Loucy (cell line): ENCODE measurements around the gene HTR2B.

ENCODE experiments used
- H2AFZ ChIP-seq: fragments of 200-600 bp; sonication (generic); 2 replicates; pipeline ENCODE4 v1.6.0; 2016; ENCODE audit warnings: antibody characterized with exemption, mild to moderate bottlenecking, low read length, moderate library complexity
- H3F3A ChIP-seq: fragments of 200-600 bp; 2 replicates; pipeline ENCODE4 v1.6.0; 2016; ENCODE audit warnings: antibody characterized with exemption, low read depth, mild to moderate bottlenecking
- H3K27me3 ChIP-seq: fragments of 200-600 bp; sonication (generic); 2 replicates; pipeline ENCODE4 v1.6.1; 2014; ENCODE audit warnings: low read length, mild to moderate bottlenecking; ENCODE audit not compliant: insufficient read depth, poor library complexity, severe bottlenecking
- H3K36me3 ChIP-seq: fragments of 200-600 bp; sonication (generic); 2 replicates; pipeline ENCODE4 v1.6.1; 2016; ENCODE audit warnings: low read length; ENCODE audit not compliant: insufficient read depth
- H3K4me1 ChIP-seq: fragments of 200-600 bp; sonication (generic); 2 replicates; pipeline ENCODE4 v1.5.1; 2014; ENCODE audit warnings: low read length, mild to moderate bottlenecking; ENCODE audit not compliant: insufficient read depth, poor library complexity, severe bottlenecking
- H3K4me2 ChIP-seq: fragments of 200-600 bp; sonication (generic); 2 replicates; pipeline ENCODE4 v1.6.0; 2014; ENCODE audit warnings: antibody characterized with exemption, low read length, low read depth, mild to moderate bottlenecking; ENCODE audit not compliant: poor library complexity, severe bottlenecking
- H3K4me3 ChIP-seq: fragments of 200-600 bp; sonication (generic); 2 replicates; pipeline ENCODE4 v1.5.1; 2014; ENCODE audit warnings: low read length, mild to moderate bottlenecking, mixed read lengths; ENCODE audit not compliant: poor library complexity, severe bottlenecking
- H3K79me2 ChIP-seq: fragments of 200-600 bp; sonication (generic); 2 replicates; pipeline ENCODE4 v1.6.1; 2014; ENCODE audit warnings: low read length; ENCODE audit not compliant: insufficient read depth
- H3K9ac ChIP-seq: fragments of 200-600 bp; sonication (generic); 2 replicates; pipeline ENCODE4 v1.6.0; 2014; ENCODE audit warnings: mild to moderate bottlenecking, low read depth, low read length, moderate library complexity; ENCODE audit not compliant: poor library complexity, severe bottlenecking
- H3K9me2 ChIP-seq: fragments of 200-600 bp; sonication (generic); replicated peaks from 2 replicates; pipeline ENCODE4 v1.6.1; 2016; ENCODE audit warnings: low read depth, low read length, mixed read lengths
- H3K9me3 ChIP-seq: fragments of 200-600 bp; sonication (generic); 2 replicates; pipeline ENCODE4 v1.6.1; 2014; ENCODE audit warnings: mild to moderate bottlenecking, antibody characterized with exemption, low read length, low read depth; ENCODE audit not compliant: insufficient read depth
- H4K20me1 ChIP-seq: fragments of 200-600 bp; sonication (generic); 2 replicates; pipeline ENCODE4 v1.6.0; 2014; ENCODE audit warnings: antibody characterized with exemption, low read length, mild to moderate bottlenecking; ENCODE audit not compliant: insufficient read depth, poor library complexity, severe bottlenecking
- EZH2phosphoT487 ChIP-seq: fragments of 200-600 bp; IDR thresholded peaks from 2 replicates; pipeline ENCODE4 v1.6.1; 2018; ENCODE audit warnings: antibody characterized with exemption, mild to moderate bottlenecking, moderate library complexity, borderline replicate concordance
- TF ChIP-seq, protein P1 (sequence below): fragments of 200-600 bp; sonication (generic); conservative IDR thresholded peaks from 2 replicates; pipeline ENCODE4 v1.5.1; 2014; ENCODE audit warnings: mild to moderate bottlenecking, antibody characterized with exemption, low read length

Gene HTR2B

DNA sequence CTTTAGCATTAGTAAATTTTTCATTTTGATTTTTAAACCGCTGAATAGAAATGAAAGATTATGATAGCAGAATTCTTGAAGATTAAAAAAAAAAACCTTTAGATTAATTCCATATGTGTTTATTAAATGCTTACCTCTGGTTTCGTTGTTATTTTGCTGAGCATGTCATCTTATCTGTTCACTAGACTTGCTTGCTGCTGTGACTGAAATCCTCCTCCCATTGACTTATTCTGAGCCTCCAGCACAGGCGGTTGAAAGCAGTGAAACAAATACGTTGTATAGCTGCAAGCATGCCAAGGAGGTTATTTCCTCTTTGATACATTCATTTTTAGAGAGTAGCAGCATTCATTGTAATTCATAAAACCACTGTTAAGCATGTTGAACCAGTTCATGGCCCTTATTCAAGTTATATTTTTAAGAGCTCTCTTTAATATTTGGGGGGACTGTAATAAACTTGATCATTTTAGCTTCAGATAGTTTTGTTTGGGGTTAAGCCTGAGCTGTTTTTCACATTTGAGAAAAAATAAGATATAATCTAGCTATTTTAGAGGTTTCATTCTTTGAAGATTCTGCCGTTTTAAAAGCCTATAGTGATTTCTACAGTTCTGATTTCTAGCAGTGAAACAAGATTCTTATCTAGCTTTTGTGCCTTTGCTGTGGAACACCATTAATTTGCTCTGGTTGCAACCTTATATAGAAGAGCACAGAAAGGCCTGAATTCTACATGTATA is at the start of gene HTR2B:
Gene HTR2B, minus strand, starts transcription at position 205 of the 731 bp plus-strand sequence. CDS start 1,278 bp downstream, outside the sequence.
- H3K9me3 ChIP-seq = no peaks in the 10 kb centered on the region
- H3K9me2 ChIP-seq = no peaks in the 10 kb centered on the region
- H2AFZ ChIP-seq = no peak within 1 kb of the TSS
- no peaks in the 10 kb centered on the region; the same call in 1 of the 2 replicates for H3F3A ChIP-seq
- H3K79me2 ChIP-seq = no peaks in the 10 kb centered on the region
- no peak within 1 kb of the TSS for H3K4me2 ChIP-seq
- H3K9ac ChIP-seq = no peak within 1 kb of the TSS
- peaks cover 3% of the 10 kb centered on the region for H4K20me1 ChIP-seq
- H3K36me3 ChIP-seq = no peaks in the 10 kb centered on the region
- H3K4me3 ChIP-seq = no peak within 1 kb of the TSS
- no peak for TF ChIP-seq EZH2phosphoT487
- TF ChIP-seq, protein P1, sequence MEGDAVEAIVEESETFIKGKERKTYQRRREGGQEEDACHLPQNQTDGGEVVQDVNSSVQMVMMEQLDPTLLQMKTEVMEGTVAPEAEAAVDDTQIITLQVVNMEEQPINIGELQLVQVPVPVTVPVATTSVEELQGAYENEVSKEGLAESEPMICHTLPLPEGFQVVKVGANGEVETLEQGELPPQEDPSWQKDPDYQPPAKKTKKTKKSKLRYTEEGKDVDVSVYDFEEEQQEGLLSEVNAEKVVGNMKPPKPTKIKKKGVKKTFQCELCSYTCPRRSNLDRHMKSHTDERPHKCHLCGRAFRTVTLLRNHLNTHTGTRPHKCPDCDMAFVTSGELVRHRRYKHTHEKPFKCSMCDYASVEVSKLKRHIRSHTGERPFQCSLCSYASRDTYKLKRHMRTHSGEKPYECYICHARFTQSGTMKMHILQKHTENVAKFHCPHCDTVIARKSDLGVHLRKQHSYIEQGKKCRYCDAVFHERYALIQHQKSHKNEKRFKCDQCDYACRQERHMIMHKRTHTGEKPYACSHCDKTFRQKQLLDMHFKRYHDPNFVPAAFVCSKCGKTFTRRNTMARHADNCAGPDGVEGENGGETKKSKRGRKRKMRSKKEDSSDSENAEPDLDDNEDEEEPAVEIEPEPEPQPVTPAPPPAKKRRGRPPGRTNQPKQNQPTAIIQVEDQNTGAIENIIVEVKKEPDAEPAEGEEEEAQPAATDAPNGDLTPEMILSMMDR = no peak
- H3K4me1 ChIP-seq = peaks cover 15% of the 10 kb centered on the region
- H3K27me3 ChIP-seq = no peaks in the 10 kb centered on the region

DNA sequence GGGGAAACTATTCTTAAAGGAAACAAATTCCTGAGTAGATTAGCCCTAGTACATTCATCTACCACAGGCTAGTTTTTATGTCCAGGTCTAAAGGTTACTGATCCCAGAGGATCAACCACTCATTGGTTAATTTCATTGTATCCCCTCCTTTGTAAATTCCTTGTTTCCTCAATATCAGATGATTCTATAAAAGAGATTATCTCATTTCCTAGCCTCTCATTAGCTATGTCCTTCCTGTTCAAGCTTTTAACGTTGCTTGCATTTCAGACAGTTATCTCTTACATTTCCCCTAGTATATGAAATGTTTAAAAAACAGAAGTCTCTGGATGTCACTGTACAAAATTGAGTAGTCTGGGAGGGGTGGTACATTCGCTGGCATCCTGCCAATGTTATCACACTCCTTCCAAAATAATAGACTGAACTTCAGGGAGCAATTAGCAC is 49.4 kb upstream of the HTR2B start:
- H3K4me1 ChIP-seq = peaks cover 2% of the 10 kb centered on the region
- H2AFZ ChIP-seq = no peak overlapping the region
- TF ChIP-seq, protein P1 = no peak
- peaks cover 52% of the 10 kb centered on the region for H3K36me3 ChIP-seq
- H3K4me3 ChIP-seq = no peak overlapping the region
- H3K79me2 ChIP-seq = no peaks in the 10 kb centered on the region
- no peaks in the 10 kb centered on the region for H3K9me2 ChIP-seq
- H3K9ac ChIP-seq = no peak overlapping the region
- no peaks in the 10 kb centered on the region for H3K9me3 ChIP-seq
- no peaks in the 10 kb centered on the region for H3F3A ChIP-seq
- H3K4me2 ChIP-seq = no peak overlapping the region
- no peaks in the 10 kb centered on the region for H3K27me3 ChIP-seq
- H4K20me1 ChIP-seq = no peaks in the 10 kb centered on the region

DNA sequence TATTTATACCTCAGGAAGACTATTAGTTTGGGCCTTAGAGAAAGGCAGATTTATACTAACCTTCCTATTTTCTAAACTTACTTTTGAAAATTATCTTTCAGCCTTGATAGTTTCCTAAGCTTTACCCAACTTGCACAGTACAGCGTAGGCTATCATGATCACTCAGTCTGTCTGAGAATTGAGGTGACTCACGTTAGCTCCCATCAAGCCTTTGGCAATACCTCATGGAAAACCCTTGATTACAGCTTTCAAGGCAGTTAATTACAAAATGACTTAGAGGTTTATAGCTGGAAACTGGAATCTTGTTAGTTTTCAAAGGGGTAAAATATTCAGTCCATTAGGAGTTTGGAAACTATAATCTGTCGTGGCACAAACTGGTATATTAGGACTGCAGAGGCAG is 47.2 kb upstream of the HTR2B start:
- Histone ChIP-seq H4K20me1 (no peaks in the 10 kb centered on the region), H3K9me2 (no peaks in the 10 kb centered on the region), H3K9ac (no peak overlapping the region), H3K27me3 (no peaks in the 10 kb centered on the region), H3F3A (no peaks in the 10 kb centered on the region; the same call in 1 of the 2 replicates), H2AFZ (no peak overlapping the region), H3K4me3 (no peak overlapping the region), H3K79me2 (no peaks in the 10 kb centered on the region), H3K4me1 (peaks cover 11% of the 10 kb centered on the region), H3K4me2 (no peak overlapping the region), H3K9me3 (no peaks in the 10 kb centered on the region), H3K36me3 (peaks cover 63% of the 10 kb centered on the region)
- no peak for TF ChIP-seq EZH2phosphoT487
- TF ChIP-seq, protein P1 = no peak
